H9 (cell line): ENCODE data around the gene B9D2. TPM values are rescaled to one million over a fixed set of nuclear protein-coding genes. Genes with fewer than 3 reads are reported as not detected.

ENCODE experiments used
- DNase-seq: peaks from one replicate; pipeline ENCODE4 v3.0.0-alpha.2; 2017
- H2AFZ ChIP-seq: one replicate; pipeline ENCODE4 v1.6.1; 2013; ENCODE audit warnings: mild to moderate bottlenecking, low read length, control low read depth, moderate library complexity
- H2AK5ac ChIP-seq: 2 replicates; pipeline ENCODE4 v1.6.1; 2013; ENCODE audit warnings: low read length, control low read depth, mixed read lengths; ENCODE audit not compliant: insufficient read length
- H2BK120ac ChIP-seq: one replicate; pipeline ENCODE4 v1.6.1; 2013; ENCODE audit warnings: low read depth, mild to moderate bottlenecking, low read length, control low read depth, inconsistent platforms; ENCODE audit not compliant: poor library complexity, severe bottlenecking
- H2BK12ac ChIP-seq: 2 replicates; pipeline ENCODE4 v1.6.1; 2013; ENCODE audit warnings: low read length, control low read depth, mixed read lengths, low read depth; ENCODE audit not compliant: insufficient read length
- H2BK15ac ChIP-seq: 2 replicates; pipeline ENCODE4 v1.6.1; 2013; ENCODE audit warnings: low read depth, low read length, control low read depth
- H2BK20ac ChIP-seq: one replicate; pipeline ENCODE4 v1.6.1; 2013; ENCODE audit warnings: low read depth, mild to moderate bottlenecking, low read length, control low read depth, inconsistent platforms; ENCODE audit not compliant: poor library complexity, severe bottlenecking
- H2BK5ac ChIP-seq: 2 replicates; pipeline ENCODE4 v1.6.1; 2013; ENCODE audit warnings: low read length, control low read depth, mixed read lengths; ENCODE audit not compliant: insufficient read length
- H3K14ac ChIP-seq: 2 replicates; pipeline ENCODE4 v1.6.1; 2013; ENCODE audit warnings: low read length, control low read depth; ENCODE audit not compliant: insufficient read depth
- H3K18ac ChIP-seq: 2 replicates; pipeline ENCODE4 v1.6.1; 2013; ENCODE audit warnings: low read depth, mild to moderate bottlenecking, mixed read lengths, low read length, control low read depth; ENCODE audit not compliant: insufficient read length
- H3K23ac ChIP-seq: 2 replicates; pipeline ENCODE4 v1.6.1; 2013; ENCODE audit warnings: low read length, control low read depth, mixed read lengths, low read depth; ENCODE audit not compliant: insufficient read length
- H3K23me2 ChIP-seq: 2 replicates; pipeline ENCODE4 v1.6.1; 2013; ENCODE audit warnings: low read depth, mild to moderate bottlenecking, mixed read lengths, low read length, control low read depth; ENCODE audit not compliant: insufficient read length, poor library complexity, severe bottlenecking
- H3K27ac ChIP-seq: 2 replicates; pipeline ENCODE4 v1.5.1; 2013; ENCODE audit warnings: low read length, control low read depth, mixed read lengths, low read depth; ENCODE audit not compliant: insufficient read length
- H3K27me3 ChIP-seq: 2 replicates; pipeline ENCODE4 v1.6.1; 2013; ENCODE audit warnings: low read length, control low read depth, inconsistent platforms; ENCODE audit not compliant: insufficient read depth
- H3K4ac ChIP-seq: 2 replicates; pipeline ENCODE4 v1.6.1; 2013; ENCODE audit warnings: low read depth, mild to moderate bottlenecking, control low read depth, inconsistent platforms, low read length, moderate library complexity
- H3K4me1 ChIP-seq: 2 replicates; pipeline ENCODE4 v1.6.1; 2013; ENCODE audit warnings: low read length, control low read depth, inconsistent platforms; ENCODE audit not compliant: insufficient read depth
- H3K4me2 ChIP-seq: 2 replicates; pipeline ENCODE4 v1.6.1; 2013; ENCODE audit warnings: low read length, control low read depth, mixed read lengths; ENCODE audit not compliant: insufficient read length, insufficient read depth
- H3K56ac ChIP-seq: 2 replicates; pipeline ENCODE4 v1.6.1; 2013; ENCODE audit warnings: low read depth, mild to moderate bottlenecking, mixed read lengths, low read length, control low read depth; ENCODE audit not compliant: insufficient read length
- H3K79me1 ChIP-seq: 2 replicates; pipeline ENCODE4 v1.6.1; 2013; ENCODE audit warnings: low read depth, mild to moderate bottlenecking, moderate library complexity, low read length, control low read depth, inconsistent platforms; ENCODE audit not compliant: insufficient read depth, poor library complexity, severe bottlenecking
- H3K79me2 ChIP-seq: 2 replicates; pipeline ENCODE4 v1.6.1; 2013; ENCODE audit warnings: low read length, control low read depth, inconsistent platforms; ENCODE audit not compliant: insufficient read depth
- H3K9ac ChIP-seq: 2 replicates; pipeline ENCODE4 v1.6.1; 2013; ENCODE audit warnings: low read length, control low read depth, mixed read lengths; ENCODE audit not compliant: insufficient read length; ENCODE audit errors: extremely low read depth
- H3K9me3 ChIP-seq: one replicate; pipeline ENCODE4 v1.6.1; 2013; ENCODE audit warnings: low read depth, low read length, inconsistent platforms; ENCODE audit not compliant: control insufficient read depth
- H3T11ph ChIP-seq: one replicate; pipeline ENCODE4 v1.6.1; 2013; ENCODE audit warnings: mild to moderate bottlenecking, low read length, control low read depth, inconsistent platforms
- H4K20me1 ChIP-seq: one replicate; pipeline ENCODE4 v1.6.1; 2013; ENCODE audit not compliant: control insufficient read depth, insufficient read length, insufficient read depth
- H4K5ac ChIP-seq: 2 replicates; pipeline ENCODE4 v1.6.1; 2013; ENCODE audit warnings: low read depth, mild to moderate bottlenecking, mixed read lengths, low read length, control low read depth; ENCODE audit not compliant: insufficient read length
- H4K8ac ChIP-seq: replicated peaks from 2 replicates; pipeline ENCODE4 v1.6.1; 2013; ENCODE audit warnings: low read length, control low read depth, mixed read lengths, low read depth; ENCODE audit not compliant: insufficient read length
- H4K91ac ChIP-seq: 2 replicates; pipeline ENCODE4 v1.6.1; 2013; ENCODE audit warnings: low read depth, mild to moderate bottlenecking, moderate library complexity, mixed read lengths, low read length, control low read depth; ENCODE audit not compliant: insufficient read length
- H3K27ac Mint-ChIP-seq, 3 experiments: 2 replicates in 2 of 3; 3 replicates in 1 of 3; pipeline ENCODE4 v1.8.0; 2020 to 2021; ENCODE audit warnings: mixed read lengths in 3 of 3, mild to moderate bottlenecking in 1 of 3, moderate library complexity in 1 of 3
- H3K27me3 Mint-ChIP-seq: 2 replicates; pipeline ENCODE4 v1.8.0; 2021; ENCODE audit warnings: low read depth, mild to moderate bottlenecking, moderate library complexity, mixed read lengths
- H3K36me3 Mint-ChIP-seq, 3 experiments: 2 replicates in 2 of 3; 3 replicates in 1 of 3; pipeline ENCODE4 v1.8.0; 2020 to 2021; ENCODE audit warnings: low read depth in 3 of 3, mixed read lengths in 3 of 3; ENCODE audit not compliant: insufficient read depth in 1 of 3
- H3K4me1 Mint-ChIP-seq, 2 experiments: 2 replicates each; pipeline ENCODE4 v1.8.0; 2020; ENCODE audit warnings: mixed read lengths in 2 of 2
- H3K4me3 Mint-ChIP-seq, 2 experiments: 2 replicates in 1 of 2; 3 replicates in 1 of 2; pipeline ENCODE4 v1.8.0; 2020 to 2021; ENCODE audit warnings: mild to moderate bottlenecking in 2 of 2, mixed read lengths in 2 of 2, moderate library complexity in 1 of 2
- H3K9me3 Mint-ChIP-seq, 2 experiments: 2 replicates in 1 of 2; 3 replicates in 1 of 2; pipeline ENCODE4 v1.8.0; 2020; ENCODE audit warnings: mild to moderate bottlenecking in 2 of 2, mixed read lengths in 2 of 2, moderate library complexity in 1 of 2
- CTCF ChIP-seq: fragments of 200-600 bp; sonication (generic); conservative IDR thresholded peaks from 3 replicates; pipeline ENCODE4 v1.8.0; 2021; ENCODE audit warnings: antibody characterized with exemption, mild to moderate bottlenecking
- WGBS: extraction: QIAGEN DNeasy Blood & Tissue Kit; methylation state at CpG from one replicate; pipeline ENCODE4 v1.1.7; 2013; ENCODE audit warnings: missing lambda C conversion rate, low lambda C conversion rate, mixed read lengths; ENCODE audit not compliant: insufficient read length; ENCODE audit errors: extremely low coverage; 5-methylcytosine and 5-hydroxymethylcytosine counted together
- total RNA-seq: library from RNA; stranded (reverse); gene quantifications from 2 replicates; pipeline ENCODE4 v1.2.1, GENCODE V29; 2021

The B9D2 gene
- total RNA-seq, 1 experiment from 2014 or later, result 4.8 TPM

- Mint-ChIP-seq H3K4me3 (no peak overlapping the region), H3K27ac (no peak overlapping the region; a peak in 1 of 7 replicates), H3K27me3 (no peaks in the 10 kb centered on the region), H3K36me3 (peaks cover 0 to 45% (median under 1%) of the 10 kb centered on the region in 3 experiments; a peak in 3 of 7 replicates), H3K9me3 (no peaks in the 10 kb centered on the region), H3K4me1 (no peaks in the 10 kb centered on the region)
- H4K8ac ChIP-seq, result no peak overlapping the region
- no peak overlapping the region for H3K9ac ChIP-seq
- no peak overlapping the region for H3K4ac ChIP-seq
- no peak overlapping the region for H4K91ac ChIP-seq
- H2AFZ ChIP-seq, result no peak overlapping the region
- DNase-seq, result peak; percentile 75
- no peaks in the 10 kb centered on the region for H3K79me2 ChIP-seq
- no peak overlapping the region for H3K23ac ChIP-seq
- H2BK20ac ChIP-seq, result no peak overlapping the region
- no peak overlapping the region for H2AK5ac ChIP-seq
- peak; percentile 46; the same call in 2 of the 3 replicates for TF ChIP-seq CTCF
- no peaks in the 10 kb centered on the region for H3K23me2 ChIP-seq
- H3K9me3 ChIP-seq, result no peaks in the 10 kb centered on the region
- H3K27me3 ChIP-seq, result no peaks in the 10 kb centered on the region
- no CpG with 5 or more reads among the region's 20 CpGs for WGBS
- H2BK120ac ChIP-seq, result no peak overlapping the region
- H3K27ac ChIP-seq, result no peak overlapping the region
- no peaks in the 10 kb centered on the region for H3K79me1 ChIP-seq
- no peak overlapping the region for H3K4me2 ChIP-seq
- no peak overlapping the region for H2BK12ac ChIP-seq
- no peak overlapping the region for H2BK15ac ChIP-seq
- H3K18ac ChIP-seq, result no peak overlapping the region
- H2BK5ac ChIP-seq, result no peak overlapping the region
- no peak overlapping the region for H4K5ac ChIP-seq
- H3T11ph ChIP-seq, result no peak overlapping the region
- H3K56ac ChIP-seq, result no peak overlapping the region
- no peak overlapping the region for H3K14ac ChIP-seq
- H3K4me1 ChIP-seq, result no peaks in the 10 kb centered on the region
- no peaks in the 10 kb centered on the region for H4K20me1 ChIP-seq
These were observed 22.1 kb downstream of the B9D2 start for GRCh38 chr19:41341669-41342490.
